ENCODE data around the gene AGO3.
"Not testable (repeated sequence)": the region's sequence is repeated elsewhere in the genome, so short reads cannot be mapped to it uniquely, and the experiment has no call there.

The AGO3 gene

DNA sequence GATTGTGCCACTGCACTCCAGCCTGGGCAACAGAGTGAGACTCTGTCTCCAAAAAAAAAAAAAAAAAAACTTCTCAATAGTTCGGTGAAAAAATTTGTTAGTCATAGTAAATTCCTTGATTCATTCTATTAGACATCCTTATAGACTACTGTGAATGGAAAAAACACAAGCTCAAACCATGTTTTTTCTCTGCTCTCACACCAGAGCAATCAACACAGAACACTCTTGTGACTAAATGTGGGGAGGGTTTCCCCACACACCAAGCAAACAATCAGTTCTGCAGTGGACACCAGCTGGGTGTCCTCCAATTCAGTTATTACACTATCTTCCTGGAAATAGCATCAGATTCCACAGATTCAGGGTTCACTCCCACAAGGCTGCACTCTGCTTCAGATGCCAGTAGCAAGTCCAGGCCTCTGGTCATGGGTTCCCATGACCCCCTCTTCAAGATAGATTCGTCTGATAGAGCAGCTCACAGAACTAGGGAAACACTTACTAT lies 83.9 kb downstream of the AGO3 start:
- DNase-seq: no peak

DNA sequence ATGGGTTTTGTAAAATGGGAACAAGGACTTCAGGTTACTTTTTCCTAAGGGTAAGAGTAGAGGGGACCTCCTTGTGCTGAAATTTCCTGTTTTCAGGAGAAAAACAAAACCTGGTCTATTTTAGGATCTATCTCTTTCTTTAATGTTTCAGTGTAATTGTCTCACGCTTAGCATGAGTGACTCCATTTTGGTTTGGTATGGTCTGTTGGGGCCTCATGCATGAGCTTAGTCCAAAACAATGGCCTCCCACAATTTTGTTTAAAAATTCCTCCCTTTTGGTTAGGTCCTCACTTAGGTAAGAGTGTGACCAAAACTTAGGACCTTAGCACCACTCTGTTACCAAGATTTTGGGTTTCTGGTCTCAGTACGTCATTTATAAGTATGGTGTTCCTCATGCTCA lies 85.8 kb downstream of the AGO3 start:
- DNase-seq: no peak

DNA sequence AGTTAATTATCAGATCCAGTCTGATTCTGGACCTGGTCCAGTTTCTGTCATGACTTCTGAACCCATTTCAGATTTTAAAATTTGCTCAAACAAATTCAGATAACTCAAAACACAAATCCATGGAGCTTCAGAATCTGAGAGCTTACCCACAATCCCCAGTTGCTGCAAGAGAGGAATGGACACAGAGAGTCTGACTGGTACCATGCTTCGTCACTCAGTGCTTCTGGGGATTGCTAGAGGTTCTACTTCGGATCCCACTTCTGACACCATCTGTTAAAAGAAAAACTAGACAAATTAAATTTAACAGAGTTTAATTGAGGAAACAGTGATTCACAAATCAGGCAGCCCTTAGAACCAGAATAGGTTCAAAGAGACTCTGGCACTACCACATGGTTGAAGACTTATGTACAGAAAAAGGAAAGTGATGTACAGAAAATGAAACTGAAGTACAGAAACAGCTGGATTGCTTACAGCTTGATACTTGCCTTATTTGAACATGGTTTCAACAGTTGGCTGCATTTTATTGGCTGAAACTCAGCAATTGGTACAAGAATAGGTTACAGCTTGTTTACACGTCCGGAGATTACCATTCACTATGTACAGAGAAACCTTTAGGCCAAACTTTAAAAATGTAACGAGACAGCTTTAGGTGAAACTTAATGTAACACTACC lies 92.3 kb downstream of the AGO3 start:
- DNase-seq: no peak

DNA sequence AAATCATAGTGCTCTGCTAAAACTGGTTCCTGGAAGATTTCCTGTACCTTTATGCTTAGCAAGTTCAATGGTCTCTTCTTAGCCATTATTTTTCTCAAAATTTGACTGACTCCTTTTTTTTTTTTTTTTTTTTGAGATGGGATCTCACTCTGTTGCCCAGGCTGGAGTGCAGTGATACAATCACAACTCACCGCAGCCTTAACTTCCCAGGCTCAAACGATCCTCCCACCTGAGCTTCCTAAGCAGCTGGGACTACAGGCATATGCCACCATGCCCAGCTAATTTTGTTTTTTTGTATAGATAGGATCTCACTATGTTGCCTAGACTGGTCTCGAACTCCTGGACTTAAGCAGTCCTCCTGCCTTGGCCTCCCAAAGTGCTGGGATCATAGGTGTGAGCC lies 93.1 kb downstream of the AGO3 start:
- DNase-seq: not testable (repeated sequence)

DNA sequence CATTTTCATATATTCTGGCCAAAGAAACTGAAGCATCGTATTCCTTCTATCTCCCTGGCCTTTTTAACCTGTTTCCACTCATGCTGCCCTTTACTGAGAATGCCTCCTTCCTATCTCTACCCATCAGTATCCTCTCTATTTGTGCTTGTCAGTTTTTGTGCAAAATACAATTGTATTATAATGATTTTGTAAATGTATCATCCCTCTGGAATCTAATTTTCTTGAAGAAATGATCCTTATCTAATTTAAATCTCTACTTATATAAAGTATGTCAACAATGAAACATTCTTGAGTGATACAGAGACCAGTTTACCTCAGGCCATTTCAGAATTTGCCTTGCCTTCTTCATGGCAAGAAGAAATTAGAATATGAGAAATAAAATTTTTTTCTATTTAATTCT lies 93.9 kb downstream of the AGO3 start:
- no peak for DNase-seq

DNA sequence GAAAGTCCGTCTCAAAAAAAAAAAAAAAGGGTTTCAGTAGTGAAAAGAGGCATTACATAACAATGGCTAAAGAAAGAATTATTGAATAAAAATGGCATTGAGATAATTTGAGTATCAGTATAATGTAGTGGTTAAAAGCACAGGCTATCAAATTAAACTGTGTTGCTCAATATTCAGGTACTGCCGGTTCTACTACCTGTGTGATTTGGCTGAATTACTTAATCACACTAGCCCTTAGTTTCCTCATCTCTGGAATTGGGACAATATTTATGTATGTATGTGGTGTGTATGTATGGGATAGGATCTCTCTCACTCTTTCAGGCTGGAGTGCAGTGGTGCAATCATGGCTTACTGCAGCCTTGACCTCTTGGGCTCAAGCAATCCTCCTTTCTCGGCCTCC lies 96.9 kb downstream of the AGO3 start:
- no peak for DNase-seq

DNA sequence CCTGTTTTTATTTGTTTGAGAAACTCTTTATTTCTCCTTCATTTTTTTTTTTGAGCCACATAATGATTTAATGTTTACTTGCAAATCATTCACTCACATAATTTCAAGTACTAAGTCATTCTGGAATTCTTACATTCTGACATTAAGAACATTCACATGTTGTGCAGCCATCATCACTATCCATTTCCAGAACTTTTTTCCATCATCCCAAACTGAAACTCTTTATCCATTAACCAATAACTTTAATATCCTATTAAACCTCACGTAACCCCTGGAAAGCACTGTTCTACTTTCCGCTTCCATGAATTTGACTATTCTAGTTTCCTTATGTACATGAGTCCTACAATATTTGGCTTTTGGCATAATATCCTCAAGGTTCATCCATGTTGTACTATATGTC lies 100.5 kb downstream of the AGO3 start:
- DNase-seq: no peak

DNA sequence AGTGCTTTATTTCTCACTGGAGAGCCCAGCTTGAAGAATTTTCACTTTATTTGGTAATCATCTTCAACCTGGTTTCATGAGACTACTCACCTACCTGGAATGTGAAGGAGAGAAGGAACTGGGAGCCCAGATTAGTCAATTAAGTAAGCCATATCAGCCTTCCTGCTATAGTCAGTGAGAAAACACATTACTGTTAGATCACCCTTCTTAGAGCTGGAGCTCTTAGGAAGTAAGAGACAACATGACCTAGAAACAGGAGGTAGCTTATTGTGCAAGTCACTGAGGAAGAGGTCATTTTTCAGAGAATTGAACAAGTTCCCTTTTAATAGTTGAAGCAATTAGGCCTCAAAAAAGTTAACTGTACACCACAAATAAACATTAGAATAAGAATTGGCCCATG lies 103.8 kb downstream of the AGO3 start:
- no peak for DNase-seq

DNA sequence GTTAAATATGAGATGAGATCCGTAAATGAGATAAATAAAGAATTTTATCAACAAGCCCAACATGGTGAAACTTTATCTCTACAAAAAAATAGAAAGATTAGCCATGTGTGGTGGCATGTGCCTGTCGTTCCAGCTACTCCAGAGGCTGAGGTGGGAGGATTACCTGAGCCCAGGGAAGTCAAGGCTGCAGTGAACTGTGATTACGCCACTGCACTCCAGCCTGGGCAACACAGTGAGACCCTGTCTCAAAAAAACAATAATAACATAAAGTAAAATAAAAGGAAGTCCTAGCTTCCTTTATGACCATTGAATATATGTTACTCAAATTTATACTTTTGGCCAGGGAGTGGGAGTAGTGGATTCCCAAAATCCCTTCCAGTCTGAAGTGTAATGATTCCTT lies 104.2 kb downstream of the AGO3 start:
- DNase-seq: no peak

DNA sequence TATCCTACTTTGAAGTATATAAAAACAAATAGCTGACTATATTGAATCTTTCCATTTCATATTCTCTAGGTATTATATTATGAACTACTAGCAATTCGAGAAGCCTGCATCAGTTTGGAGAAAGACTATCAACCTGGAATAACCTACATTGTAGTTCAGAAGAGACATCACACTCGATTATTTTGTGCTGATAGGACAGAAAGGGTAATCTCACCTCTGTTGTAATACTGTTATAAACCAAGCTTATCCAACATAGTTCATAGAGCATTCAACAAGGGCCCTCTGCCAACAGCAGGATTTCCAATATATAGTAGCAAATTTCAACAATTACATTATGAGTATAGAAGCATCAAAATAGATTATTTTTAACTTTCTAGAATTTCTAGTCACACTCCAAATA lies 109.3 kb downstream of the AGO3 start:
- no peak for DNase-seq

DNA sequence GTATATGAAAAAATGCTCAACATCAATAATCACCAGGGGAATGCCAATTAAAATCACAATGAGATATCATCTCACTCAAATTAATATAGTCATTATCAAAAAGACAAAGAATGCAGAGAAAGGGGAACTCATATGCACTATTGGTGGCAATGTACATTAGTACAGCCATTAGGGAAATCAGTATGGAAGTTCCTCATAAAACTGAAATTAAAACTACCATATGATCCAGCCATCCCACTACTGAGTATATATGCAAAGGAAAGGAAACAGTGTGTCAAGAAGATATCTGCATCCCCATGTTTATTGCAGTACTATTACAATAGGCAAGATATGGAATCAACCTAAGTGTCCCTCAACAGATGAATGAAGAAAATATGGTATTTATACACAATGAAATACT lies 120.9 kb downstream of the AGO3 start:
- DNase-seq: no peak

DNA sequence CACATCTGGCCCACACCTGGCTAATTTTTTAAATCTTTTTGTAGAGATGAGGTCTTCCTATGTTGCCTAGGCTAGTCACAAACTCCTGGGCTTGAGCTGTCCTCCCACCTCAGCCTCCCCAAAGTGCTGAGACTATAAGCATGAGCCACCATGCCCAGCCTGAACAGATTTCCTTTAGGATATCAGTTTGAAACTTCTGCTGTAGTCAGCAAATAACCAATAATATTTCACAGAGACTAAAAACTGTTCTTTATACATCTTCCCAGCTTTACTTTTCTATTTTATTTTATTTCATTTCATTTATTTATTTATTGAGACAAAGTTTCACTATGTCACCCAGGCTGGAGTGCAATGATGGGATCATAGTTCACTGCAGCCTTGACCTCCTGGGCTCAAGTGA lies 123.1 kb downstream of the AGO3 start:
- no peak for DNase-seq

DNA sequence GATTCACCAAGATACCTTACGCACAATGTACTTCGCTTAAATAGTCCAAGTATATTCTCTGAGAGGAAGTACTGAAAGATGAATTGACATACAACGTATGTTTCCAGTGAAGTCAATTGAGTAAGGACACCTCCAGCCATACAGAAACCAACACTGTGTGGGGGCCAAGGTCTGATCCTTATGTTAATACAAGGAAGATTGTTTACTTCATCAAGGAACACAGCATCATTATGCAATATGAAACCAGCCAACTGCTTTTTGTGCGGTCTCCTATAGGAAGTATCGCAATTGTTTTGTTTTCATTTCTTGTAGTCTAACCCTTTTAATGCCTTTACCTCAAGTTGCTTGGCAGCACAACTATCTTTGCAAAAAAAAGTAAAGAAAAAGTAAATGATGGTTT lies 124.8 kb downstream of the AGO3 start:
- DNase-seq: no peak

DNA sequence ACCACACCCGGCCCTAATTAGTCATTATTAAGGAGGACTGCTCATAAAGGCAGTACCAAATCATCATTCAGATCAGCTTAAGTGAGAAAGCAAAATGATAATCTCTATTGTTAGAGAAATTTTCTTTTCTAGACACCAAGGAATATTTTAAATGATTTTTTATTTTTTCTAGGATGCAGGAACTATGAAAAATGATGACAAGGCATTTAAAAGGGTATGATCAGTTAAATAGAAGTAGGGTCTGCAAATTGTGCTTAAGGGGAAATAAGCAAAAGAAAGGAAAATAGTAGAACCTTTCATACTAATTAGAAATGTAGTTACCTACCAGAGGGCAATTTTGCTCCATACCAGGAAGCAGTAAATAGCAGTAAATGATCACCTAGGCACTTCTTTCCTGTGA lies 131.4 kb downstream of the AGO3 start:
- DNase-seq: no peak

DNA sequence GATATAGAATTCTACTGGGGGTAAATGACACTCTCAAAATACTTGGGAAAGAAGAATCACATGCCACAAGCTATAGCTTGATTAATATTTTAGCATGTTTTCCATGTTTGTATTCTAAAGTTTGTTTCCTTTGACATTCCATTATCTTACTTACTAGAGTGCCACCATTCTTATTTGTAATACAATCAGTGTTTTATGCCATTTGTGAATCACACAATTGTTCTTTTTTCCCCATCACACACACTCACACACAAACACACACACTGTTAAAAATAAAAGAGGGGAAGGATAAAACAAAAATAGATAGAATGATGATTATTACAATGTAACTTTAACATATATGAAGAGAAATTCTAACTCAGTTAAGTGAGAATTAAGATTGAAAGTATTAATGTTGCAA lies 137.0 kb downstream of the AGO3 start:
- DNase-seq: no peak

DNA sequence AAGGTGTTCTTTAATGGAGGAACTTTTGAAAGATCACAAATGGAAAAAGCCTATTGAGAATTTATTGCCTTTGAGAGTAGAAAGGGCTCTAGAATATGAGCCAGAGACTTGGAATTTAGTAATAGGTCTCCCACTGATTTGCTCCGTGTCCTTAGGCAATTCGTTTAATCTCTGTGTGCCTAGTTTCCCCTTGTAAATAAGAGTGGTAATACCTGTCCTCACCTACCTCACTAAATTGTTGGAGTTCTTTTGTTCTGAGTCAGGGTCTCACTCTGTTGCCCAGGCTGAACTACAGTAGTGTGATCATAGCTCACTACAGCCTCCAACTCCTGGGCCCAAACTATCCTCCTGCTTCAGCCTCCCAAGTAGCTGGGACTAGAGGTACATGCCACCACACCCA lies 138.0 kb downstream of the AGO3 start:
- DNase-seq: no peak

DNA sequence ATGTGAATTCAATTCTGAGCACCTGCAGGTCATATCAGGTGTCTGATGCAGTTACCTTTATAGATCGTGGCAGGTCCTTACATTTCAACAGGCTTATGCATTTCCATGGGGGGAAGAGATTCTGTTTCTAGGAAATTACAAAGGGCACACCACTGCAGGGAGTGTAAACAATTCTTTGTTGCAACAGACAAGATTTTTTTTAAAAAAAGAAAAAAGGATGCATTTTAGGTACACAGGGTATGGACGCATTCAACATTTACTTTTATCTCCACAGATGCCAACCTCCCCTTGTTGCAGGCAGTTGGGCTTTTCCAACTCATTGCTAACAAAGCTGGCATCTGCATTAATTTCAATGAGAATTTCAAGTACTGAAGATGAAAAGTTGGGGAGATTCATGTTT lies 139.4 kb downstream of the AGO3 start:
- no peak for DNase-seq

DNA sequence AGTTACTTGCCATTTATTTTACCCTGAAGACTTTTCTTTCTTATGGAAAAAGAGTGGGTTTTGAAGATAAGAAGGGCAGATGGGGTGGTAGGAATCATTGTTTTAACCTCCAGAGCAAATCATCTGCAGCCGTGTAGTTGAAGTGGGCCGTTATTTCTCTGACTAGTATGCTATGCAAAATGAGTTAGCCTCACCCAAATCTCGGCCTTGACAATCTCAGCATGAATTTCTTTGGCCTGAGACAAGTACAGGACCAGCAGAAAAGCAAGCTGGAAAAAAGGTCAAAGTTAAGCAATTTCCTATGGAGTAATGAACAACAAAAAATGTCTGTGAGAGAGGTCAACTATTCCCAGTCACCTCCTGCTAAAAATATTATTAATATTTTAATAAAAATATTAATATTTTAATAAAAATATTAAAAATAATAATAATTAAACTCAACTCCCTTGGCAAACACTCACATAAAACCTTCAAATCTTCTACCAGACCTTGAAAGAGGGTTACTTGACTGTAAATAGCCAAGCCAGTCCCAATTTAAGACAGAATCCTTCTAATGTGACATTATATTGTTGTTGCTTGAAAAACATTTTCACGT lies 146.2 kb downstream of the AGO3 start:
- no peak for DNase-seq

DNA sequence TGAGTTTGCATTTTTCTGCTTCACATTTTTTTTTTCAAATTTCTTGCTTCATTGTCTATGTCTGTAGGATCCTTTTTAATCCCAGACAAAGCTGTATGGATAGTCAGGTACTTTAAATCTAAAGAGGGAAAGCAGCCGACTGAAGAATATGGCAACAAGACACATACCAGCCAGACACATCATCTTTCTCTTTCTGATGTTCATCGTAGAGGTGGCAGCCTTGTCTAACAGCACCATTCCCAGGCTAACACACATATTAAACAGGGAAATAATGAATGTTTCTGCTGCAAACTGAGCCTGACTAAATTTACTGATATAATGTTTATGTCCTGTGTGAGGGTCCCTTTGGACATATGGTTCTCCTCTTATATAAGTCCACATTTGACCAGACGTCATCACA lies 149.3 kb downstream of the AGO3 start:
- DNase-seq: no peak

DNA sequence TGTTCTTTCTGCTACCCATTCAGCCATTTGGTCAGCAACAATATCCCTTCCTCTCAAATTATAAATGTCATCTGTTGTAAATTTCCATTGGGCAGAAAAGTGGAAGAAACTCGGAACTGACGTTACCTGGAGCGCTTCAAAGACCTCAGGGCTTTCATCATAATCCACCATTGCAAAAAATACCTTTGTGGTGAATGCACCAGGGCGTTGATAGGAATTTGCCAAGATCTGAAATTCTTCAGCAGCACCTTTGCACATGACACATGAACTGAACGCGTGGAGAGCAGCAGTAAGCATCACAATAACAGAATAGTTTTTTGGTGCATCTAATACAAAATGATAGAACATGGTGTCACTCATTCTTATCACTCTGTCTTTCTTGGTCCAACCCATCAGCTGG lies 149.9 kb downstream of the AGO3 start:
- no peak for DNase-seq

DNA sequence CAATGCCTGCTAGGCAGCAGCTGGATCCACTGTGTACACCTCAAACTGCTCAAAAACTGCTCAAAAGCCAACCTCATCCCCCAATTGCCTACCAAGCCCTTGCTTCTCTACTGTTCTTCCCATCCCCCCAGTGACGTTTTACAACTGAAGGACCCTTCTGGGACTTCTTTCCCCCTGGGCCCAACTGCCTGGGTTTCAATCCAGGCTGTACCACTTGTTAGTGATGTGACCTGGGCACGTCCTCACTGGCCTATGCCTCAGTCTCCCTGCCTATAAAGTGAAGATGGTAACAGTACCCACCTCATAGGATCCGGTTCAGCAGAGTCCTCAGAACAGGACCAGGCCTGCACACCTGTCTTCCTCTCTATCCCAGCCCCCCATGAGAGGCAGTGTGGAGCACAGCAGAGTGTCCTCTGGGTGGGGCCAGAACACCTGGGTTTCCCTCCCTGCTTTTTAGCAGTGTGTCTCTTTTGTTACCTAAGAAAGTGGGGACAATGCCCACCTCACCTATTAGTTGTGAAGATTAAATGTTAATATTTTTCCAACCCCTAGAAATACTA lies 151.1 kb downstream of the AGO3 start:
- no peak for DNase-seq

DNA sequence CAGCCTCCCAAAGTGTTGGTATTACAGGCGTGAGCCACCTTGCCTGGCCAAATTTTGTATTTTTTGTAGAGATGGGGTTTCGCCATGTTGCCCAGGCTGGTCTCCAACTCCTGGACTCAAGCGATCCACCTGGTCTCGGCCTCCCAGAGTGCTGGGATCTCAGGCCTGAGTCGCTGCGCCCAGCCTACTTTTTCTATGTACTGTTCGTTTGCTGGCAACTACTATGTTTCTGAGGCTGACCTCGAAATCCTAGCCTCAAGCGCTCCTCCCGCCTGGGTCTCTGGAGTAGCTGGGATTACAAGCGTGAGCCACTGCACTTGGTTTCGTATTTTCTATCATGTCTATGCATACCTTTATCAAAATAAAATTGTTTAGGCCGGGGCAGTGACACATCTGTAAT lies 152.3 kb downstream of the AGO3 start:
- no peak for DNase-seq

DNA sequence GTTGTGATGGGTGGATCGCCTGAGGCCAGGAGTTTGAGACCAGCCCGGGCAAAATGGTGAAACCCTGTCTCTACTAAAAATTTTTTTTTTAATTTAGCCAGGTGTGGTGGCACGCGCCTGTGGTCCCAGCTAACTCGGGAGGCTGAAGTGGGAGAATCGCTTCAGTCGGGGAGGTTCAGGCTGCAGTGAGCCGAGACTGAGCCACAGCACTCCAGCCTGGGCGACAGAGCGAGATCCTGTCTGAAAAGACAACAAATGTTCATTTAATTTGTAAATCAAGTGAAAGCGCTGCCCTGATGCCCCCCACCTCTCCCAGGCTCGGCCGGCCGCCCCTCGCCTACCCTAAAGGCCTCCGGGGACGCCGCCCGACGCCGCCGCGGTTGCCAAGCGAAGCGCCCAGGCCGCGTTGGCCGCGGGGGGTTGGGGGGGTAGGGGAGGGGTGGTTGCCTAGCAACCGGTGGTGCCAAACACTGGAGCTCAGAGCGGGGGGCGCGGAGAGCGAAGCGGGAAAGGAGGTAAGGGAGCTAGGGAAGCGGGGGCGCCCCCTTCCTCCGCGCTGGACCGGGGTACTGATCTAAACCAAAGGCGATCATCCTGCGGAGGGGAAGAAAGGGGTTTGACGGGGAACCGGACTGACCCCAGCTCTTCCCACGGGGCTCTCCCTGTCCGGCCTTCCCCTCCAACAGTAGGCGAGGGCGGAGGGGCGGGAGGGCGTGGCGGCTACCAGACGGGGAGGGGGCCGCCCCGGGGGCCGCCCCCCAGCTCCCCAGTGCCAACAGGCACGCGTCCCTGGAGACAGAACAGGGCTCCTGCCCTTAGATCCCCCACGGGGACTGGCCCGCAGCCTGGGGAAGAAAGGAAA lies 153.0 kb downstream of the AGO3 start, which contains the start of gene TEKT2:
Gene TEKT2, plus strand, starts transcription at position 460 of the 862 bp plus-strand sequence. CDS start 828 bp downstream, outside the sequence.
- no peak for DNase-seq
